Uterus (tissue), 4 donors: ENCODE results near the gene VPS35L. TPM values are rescaled to one million over a fixed set of nuclear protein-coding genes. Genes with fewer than 3 reads are reported as not detected.

ENCODE experiments used
- DNase-seq, 2 donors: peaks; one replicate each; pipeline ENCODE4 v3.0.0-alpha.2; 2019 to 2020
- H3K27ac ChIP-seq, 2 donors: fragments of 200-600 bp; sonication (generic); 1 replicate in 1 of 2; 2 replicates in 1 of 2; pipeline ENCODE4 v1.5.1; 2016 to 2018
- H3K27me3 ChIP-seq, 2 donors: fragments of 200-600 bp; sonication (generic); one replicate each; pipeline ENCODE4 v1.5.1; 2018 to 2019; ENCODE audit warnings: control low read depth in 1 of 2
- H3K36me3 ChIP-seq, 2 donors: fragments of 200-600 bp; sonication (generic); one replicate each; pipeline ENCODE4 v1.5.1; 2019; ENCODE audit warnings: control low read depth in 1 of 2
- H3K4me1 ChIP-seq, 2 donors: fragments of 200-600 bp; sonication (generic); one replicate each; pipeline ENCODE4 v1.5.1; 2018 to 2019; ENCODE audit warnings: control low read depth in 1 of 2
- H3K4me3 ChIP-seq, 2 donors: fragments of 200-600 bp; sonication (generic); 1 replicate in 1 of 2; 2 replicates in 1 of 2; pipeline ENCODE4 v1.5.1; 2018 to 2019; ENCODE audit warnings: mild to moderate bottlenecking in 1 of 2
- H3K9me3 ChIP-seq, 2 donors: fragments of 200-600 bp; sonication (generic); one replicate each; pipeline ENCODE4 v1.5.1; 2019; ENCODE audit warnings: control low read depth in 1 of 2
- POLR2A ChIP-seq, 2 donors: fragments of 450-650 bp; IDR thresholded peaks; one replicate each; pipeline ENCODE4 v1.6.1; 2016; ENCODE audit warnings: antibody characterized with exemption in 2 of 2, mild to moderate bottlenecking in 1 of 2, moderate library complexity in 1 of 2
- intact Hi-C: fragments of 100-400 bp; cut with DNase I; formaldehyde crosslinking; loops from one replicate; pipeline ENCODE4 v1.15.1; 2023; ENCODE audit warnings: low total_unique reads
- total RNA-seq, 4 donors: library from RNA; depleted of rRNA in 3 of 4; stranded (reverse); fragments of >200 nt in 3 of 4; gene quantifications; one replicate each; pipeline versions ENCODE4 v1.1.0 to v1.2.4, GENCODE V29; 2014 to 2023
- TF ChIP-seq, protein P1 (sequence below), 4 experiments: fragments of 200-600 bp in 2 of 4; fragments of 450-650 bp in 2 of 4; sonication (generic) in 2 of 4; IDR thresholded peaks; one replicate each; pipeline ENCODE4 v1.5.1; 2016 to 2019; ENCODE audit warnings: antibody characterized with exemption in 4 of 4, mild to moderate bottlenecking in 2 of 4, moderate library complexity in 1 of 4
- donor health status: DM: yes; HTN: yes; CAD: no.

Gene VPS35L
- total RNA-seq, 4 donors from 2014 or later = 34.8 to 110 (median 88.2) TPM

DNA sequence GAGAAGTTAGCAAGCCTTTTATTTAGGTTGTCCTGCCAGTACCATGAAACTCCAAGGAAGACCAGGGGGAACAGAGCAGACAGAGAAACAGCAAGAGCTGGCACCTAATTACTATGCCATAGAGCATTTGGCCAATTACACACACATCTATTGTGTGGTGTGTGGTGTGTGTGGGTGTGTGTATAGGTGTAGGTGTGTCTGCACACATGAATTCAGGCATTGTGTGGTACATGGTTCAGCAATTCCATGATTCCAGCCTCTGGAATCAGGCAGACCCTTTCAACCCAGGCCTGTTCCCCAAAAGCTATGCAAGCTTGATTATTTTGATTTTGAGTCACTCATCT, 188.3 kb downstream of the VPS35L start:
- no peaks in the 10 kb centered on the region for H3K4me1 ChIP-seq
- H3K27me3 ChIP-seq = no peaks in the 10 kb centered on the region
- H3K4me3 ChIP-seq = no peak overlapping the region
- no peak for DNase-seq
- no peak overlapping the region for H3K27ac ChIP-seq
- TF ChIP-seq, protein P1, sequence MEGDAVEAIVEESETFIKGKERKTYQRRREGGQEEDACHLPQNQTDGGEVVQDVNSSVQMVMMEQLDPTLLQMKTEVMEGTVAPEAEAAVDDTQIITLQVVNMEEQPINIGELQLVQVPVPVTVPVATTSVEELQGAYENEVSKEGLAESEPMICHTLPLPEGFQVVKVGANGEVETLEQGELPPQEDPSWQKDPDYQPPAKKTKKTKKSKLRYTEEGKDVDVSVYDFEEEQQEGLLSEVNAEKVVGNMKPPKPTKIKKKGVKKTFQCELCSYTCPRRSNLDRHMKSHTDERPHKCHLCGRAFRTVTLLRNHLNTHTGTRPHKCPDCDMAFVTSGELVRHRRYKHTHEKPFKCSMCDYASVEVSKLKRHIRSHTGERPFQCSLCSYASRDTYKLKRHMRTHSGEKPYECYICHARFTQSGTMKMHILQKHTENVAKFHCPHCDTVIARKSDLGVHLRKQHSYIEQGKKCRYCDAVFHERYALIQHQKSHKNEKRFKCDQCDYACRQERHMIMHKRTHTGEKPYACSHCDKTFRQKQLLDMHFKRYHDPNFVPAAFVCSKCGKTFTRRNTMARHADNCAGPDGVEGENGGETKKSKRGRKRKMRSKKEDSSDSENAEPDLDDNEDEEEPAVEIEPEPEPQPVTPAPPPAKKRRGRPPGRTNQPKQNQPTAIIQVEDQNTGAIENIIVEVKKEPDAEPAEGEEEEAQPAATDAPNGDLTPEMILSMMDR (IDR thresholded peaks at IDR 0.05) = no peak
- TF ChIP-seq POLR2A (IDR thresholded peaks at IDR 0.05) = no peak
- intact Hi-C loops = no loop called here
- no peaks in the 10 kb centered on the region for H3K36me3 ChIP-seq
- no peaks in the 10 kb centered on the region for H3K9me3 ChIP-seq

DNA sequence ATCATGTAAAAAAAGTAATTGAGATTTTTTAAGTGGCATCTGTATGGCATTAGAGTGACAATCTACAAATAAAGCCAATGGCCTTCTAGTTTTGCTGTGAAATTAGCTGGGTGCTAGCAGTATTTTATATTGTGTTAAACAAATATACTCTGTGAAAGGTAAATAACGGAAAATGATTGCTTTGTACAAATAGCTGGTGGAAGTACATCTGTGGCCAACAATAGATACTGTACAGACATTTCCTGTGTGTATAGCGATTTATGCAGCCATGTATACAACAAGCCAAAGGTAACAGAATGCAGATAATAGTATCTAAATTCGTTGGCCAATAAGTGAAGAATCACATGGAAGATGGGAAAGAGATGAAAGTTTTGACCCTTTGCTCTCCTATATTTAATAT, 189.2 kb downstream of the VPS35L start:
- intact Hi-C loops = no loop called here
- TF ChIP-seq, protein P1 (IDR thresholded peaks at IDR 0.05) = no peak
- no peak for TF ChIP-seq POLR2A (IDR thresholded peaks at IDR 0.05)
- Histone ChIP-seq H3K36me3 (no peaks in the 10 kb centered on the region), H3K9me3 (no peaks in the 10 kb centered on the region), H3K27me3 (no peaks in the 10 kb centered on the region), H3K4me1 (no peaks in the 10 kb centered on the region), H3K27ac (peak overlapping the region in 1 of 2 donors; percentile 31), H3K4me3 (no peak overlapping the region)
- DNase-seq = no peak

DNA sequence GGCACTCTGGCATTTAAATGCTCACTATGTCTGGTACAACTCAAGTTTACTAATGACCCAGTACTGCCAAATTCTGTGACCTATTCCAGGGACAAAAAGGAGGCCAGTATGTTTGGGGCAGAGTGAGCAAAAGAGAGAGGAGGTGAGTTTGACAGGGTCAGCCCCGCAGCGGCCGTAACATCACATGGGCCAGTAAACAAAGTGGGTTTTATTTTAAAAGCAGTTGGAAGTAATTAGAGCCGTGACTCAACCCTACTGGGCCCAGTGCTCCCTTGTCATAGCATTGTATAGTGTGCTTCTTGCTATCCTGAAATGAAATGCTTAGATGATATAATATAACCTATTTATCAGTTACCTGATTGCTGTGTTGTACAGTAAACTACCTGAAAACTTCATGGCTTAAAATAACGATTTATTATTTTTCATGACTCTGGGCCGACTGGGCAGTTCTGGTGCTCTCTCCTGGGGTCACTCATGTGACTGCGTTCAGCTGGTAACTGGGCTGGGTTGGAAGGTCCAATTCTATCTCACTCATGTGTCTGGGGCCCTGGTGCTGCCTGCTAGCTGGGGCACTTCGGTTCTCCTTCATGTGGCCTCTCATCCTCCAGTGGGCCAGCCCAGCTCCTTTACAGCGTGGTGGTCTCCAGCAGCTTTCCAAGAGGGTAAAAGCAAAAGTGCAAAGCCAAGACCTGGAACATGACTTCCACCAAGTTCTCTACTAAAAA, 189.9 kb downstream of the VPS35L start:
- Histone ChIP-seq H3K27me3 (no peaks in the 10 kb centered on the region), H3K36me3 (no peaks in the 10 kb centered on the region), H3K9me3 (no peaks in the 10 kb centered on the region), H3K4me3 (no peak overlapping the region), H3K4me1 (no peaks in the 10 kb centered on the region), H3K27ac (peak overlapping the region in 1 of 2 donors; percentile 31)
- intact Hi-C loops = no loop called here
- TF ChIP-seq, protein P1 (IDR thresholded peaks at IDR 0.05) = no peak
- no peak for TF ChIP-seq POLR2A (IDR thresholded peaks at IDR 0.05)
- DNase-seq = no peak

DNA sequence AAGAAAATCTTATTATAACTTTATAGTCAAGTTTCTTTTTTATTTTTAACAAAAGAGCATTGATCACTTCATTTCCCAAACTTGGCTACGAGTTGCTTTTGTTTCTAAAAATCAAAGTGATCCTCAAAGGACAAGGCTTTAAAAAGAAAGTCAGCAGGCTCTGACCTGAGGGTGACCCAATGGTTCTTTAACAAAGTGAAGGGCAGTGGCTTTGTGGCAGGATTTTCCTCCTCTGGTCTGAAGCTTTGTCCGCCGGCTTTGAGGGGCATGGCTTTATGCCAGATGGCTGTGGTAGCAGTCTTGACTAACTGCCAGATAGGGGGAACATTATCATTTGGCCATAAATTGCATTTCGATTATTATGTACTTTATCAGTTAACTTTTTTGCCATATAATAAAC, 191.1 kb downstream of the VPS35L start:
- intact Hi-C loops = no loop called here
- Histone ChIP-seq H3K36me3 (no peaks in the 10 kb centered on the region), H3K27me3 (no peaks in the 10 kb centered on the region), H3K27ac (peak overlapping the region in 1 of 2 donors; percentile 5), H3K4me1 (no peaks in the 10 kb centered on the region), H3K9me3 (no peaks in the 10 kb centered on the region), H3K4me3 (no peak overlapping the region)
- no peak for DNase-seq
- TF ChIP-seq POLR2A (IDR thresholded peaks at IDR 0.05) = no peak

DNA sequence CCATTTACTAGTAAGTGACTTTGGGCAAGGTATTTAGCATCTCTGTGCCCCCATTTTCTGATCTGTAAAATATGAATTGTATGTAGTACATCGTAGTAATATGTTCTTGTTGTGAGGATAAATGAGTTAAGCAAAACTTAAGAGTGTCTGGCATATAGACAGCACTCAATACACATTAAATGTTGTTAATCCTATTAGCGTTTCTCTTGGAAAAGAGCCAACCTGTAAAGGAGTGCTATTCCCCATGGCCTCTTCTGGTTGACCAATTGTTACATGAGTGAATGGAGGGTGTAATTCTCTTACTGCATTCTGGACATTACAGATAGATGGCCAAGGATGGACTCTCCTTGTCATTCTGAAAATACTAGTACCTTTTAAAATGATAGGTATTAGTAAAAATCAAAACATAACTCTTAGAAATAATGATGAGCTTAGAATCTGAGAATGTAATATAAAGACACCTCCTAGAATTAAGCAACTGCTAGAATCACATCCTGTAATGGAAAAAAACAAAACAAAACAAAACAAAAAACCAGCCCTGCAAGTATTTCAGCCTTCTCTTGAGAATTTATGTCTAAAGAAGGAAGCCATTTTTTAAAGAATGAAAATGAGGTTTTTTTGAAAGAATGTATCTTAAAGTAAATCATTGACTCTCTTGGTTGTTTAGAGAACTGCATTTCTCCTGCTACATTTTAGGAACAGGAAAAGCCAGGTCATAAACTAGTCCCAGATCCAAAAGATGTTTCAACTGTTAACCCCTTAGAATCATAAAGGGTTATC, 193.1 kb downstream of the VPS35L start:
- Histone ChIP-seq H3K36me3 (no peaks in the 10 kb centered on the region), H3K9me3 (no peaks in the 10 kb centered on the region), H3K4me1 (no peaks in the 10 kb centered on the region), H3K27ac (peak overlapping the region in 1 of 2 donors; percentile 3), H3K27me3 (no peaks in the 10 kb centered on the region), H3K4me3 (no peak overlapping the region)
- no peak for DNase-seq
- intact Hi-C loops = no loop called here
- TF ChIP-seq, protein P1 (IDR thresholded peaks at IDR 0.05) = no peak
- TF ChIP-seq POLR2A (IDR thresholded peaks at IDR 0.05) = no peak
